GM23338 (cell line): ENCODE measurements around the gene SLC10A6. TPM values are rescaled to one million over a fixed set of nuclear protein-coding genes. Genes with fewer than 3 reads are reported as not detected.

Experiments
- ATAC-seq: fragments of 200-7000 bp; cut with Tn5 transposase; 3 replicates; pipeline ENCODE4 v1.9.1; 2020
- DNase-seq: peaks from one replicate; pipeline ENCODE4 v3.0.0-alpha.2; 2015; ENCODE audit warnings: low spot score
- H2AFZ ChIP-seq: fragments of 200-600 bp; sonication (generic); 2 replicates; pipeline ENCODE4 v1.8.0; 2016; ENCODE audit warnings: antibody characterized with exemption, mild to moderate bottlenecking, moderate library complexity
- H3F3A ChIP-seq: fragments of 200-600 bp; sonication (generic); replicated peaks from 2 replicates; pipeline ENCODE4 v1.8.0; 2017; ENCODE audit warnings: antibody characterized with exemption, mixed run types, low read depth
- H3K27ac ChIP-seq: fragments of 200-600 bp; sonication (generic); 2 replicates; pipeline ENCODE4 v1.6.1; 2016; ENCODE audit warnings: low read depth
- H3K27me3 ChIP-seq: fragments of 200-600 bp; sonication (generic); 2 replicates; pipeline ENCODE4 v1.8.0; 2016; ENCODE audit warnings: mild to moderate bottlenecking, mixed run types, moderate library complexity; ENCODE audit not compliant: insufficient read depth
- H3K36me3 ChIP-seq: fragments of 200-600 bp; sonication (generic); 2 replicates; pipeline ENCODE4 v1.8.0; 2016; ENCODE audit warnings: mild to moderate bottlenecking; ENCODE audit not compliant: insufficient read depth
- H3K4me1 ChIP-seq: fragments of 200-600 bp; sonication (generic); 2 replicates; pipeline ENCODE4 v1.8.0; 2016; ENCODE audit warnings: mild to moderate bottlenecking, moderate library complexity; ENCODE audit not compliant: insufficient read depth
- H3K4me2 ChIP-seq: fragments of 200-600 bp; sonication (generic); 2 replicates; pipeline ENCODE4 v1.7.1; 2017; ENCODE audit warnings: mixed run types
- H3K4me3 ChIP-seq: fragments of 200-600 bp; sonication (generic); 2 replicates; pipeline ENCODE4 v1.6.1; 2016; ENCODE audit warnings: mixed run types
- H3K79me2 ChIP-seq: fragments of 200-600 bp; sonication (generic); replicated peaks from 2 replicates; pipeline ENCODE4 v1.8.0; 2017; ENCODE audit warnings: mild to moderate bottlenecking; ENCODE audit not compliant: insufficient read depth
- H3K9me2 ChIP-seq: fragments of 200-600 bp; sonication (generic); 2 replicates; pipeline ENCODE4 v1.8.0; 2017; ENCODE audit not compliant: insufficient read depth
- H4K20me1 ChIP-seq: fragments of 200-600 bp; sonication (generic); replicated peaks from 2 replicates; pipeline ENCODE4 v1.8.0; 2017; ENCODE audit warnings: mild to moderate bottlenecking; ENCODE audit not compliant: insufficient read depth
- H3K27ac Mint-ChIP-seq: 2 replicates; pipeline ENCODE4 v1.8.0; 2020; ENCODE audit warnings: inconsistent platforms, mild to moderate bottlenecking, moderate library complexity, mixed read lengths
- H3K27me3 Mint-ChIP-seq: 3 replicates; pipeline ENCODE4 v1.8.0; 2022; ENCODE audit warnings: low read depth, mild to moderate bottlenecking, moderate library complexity, mixed read lengths, inconsistent platforms; ENCODE audit not compliant: insufficient read depth, poor library complexity
- H3K36me3 Mint-ChIP-seq: 3 replicates; pipeline ENCODE4 v1.8.0; 2021; ENCODE audit warnings: low read depth, mild to moderate bottlenecking, inconsistent platforms, moderate library complexity, mixed read lengths
- H3K4me1 Mint-ChIP-seq: 3 replicates; pipeline ENCODE4 v1.8.0; 2020; ENCODE audit warnings: mild to moderate bottlenecking, inconsistent platforms, mixed read lengths
- H3K4me3 Mint-ChIP-seq: 3 replicates; pipeline ENCODE4 v1.8.0; 2021; ENCODE audit warnings: moderate library complexity, mild to moderate bottlenecking, inconsistent platforms, mixed read lengths
- H3K9me3 Mint-ChIP-seq: 3 replicates; pipeline ENCODE4 v1.8.0; 2020; ENCODE audit warnings: moderate library complexity, mild to moderate bottlenecking, inconsistent platforms, mixed read lengths
- CREB1 ChIP-seq: fragments of 250-450 bp; sonication (Bioruptor Pico); IDR thresholded peaks from 2 replicates; pipeline ENCODE4 v1.5.0; 2020; ENCODE audit warnings: low read depth, mild to moderate bottlenecking, moderate library complexity
- EZH2 ChIP-seq: fragments of 200-600 bp; sonication (generic); IDR thresholded peaks from one replicate; pipeline ENCODE4 v1.8.0; 2017; ENCODE audit warnings: antibody characterized with exemption, mild to moderate bottlenecking, low read depth; ENCODE audit not compliant: unreplicated experiment
- EZH2phosphoT487 ChIP-seq: fragments of 200-600 bp; sonication (generic); IDR thresholded peaks from one replicate; pipeline ENCODE4 v1.8.1; 2018; ENCODE audit warnings: antibody characterized with exemption; ENCODE audit not compliant: unreplicated experiment
- NANOG ChIP-seq: IDR thresholded peaks from 2 replicates; pipeline ENCODE4 v1.6.1; 2016; ENCODE audit warnings: antibody characterized with exemption, borderline replicate concordance
- POLR2AphosphoS5 ChIP-seq: IDR thresholded peaks from 2 replicates; pipeline ENCODE4 v1.6.1; 2016; ENCODE audit warnings: antibody characterized with exemption, low read depth
- STAT1 ChIP-seq: IDR thresholded peaks from one replicate; pipeline ENCODE4 v1.6.1; 2016; ENCODE audit warnings: antibody characterized with exemption; ENCODE audit not compliant: unreplicated experiment
- ZNF114 ChIP-seq: fragments of 250-450 bp; sonication (Bioruptor Pico); IDR thresholded peaks from 2 replicates; pipeline ENCODE4 v1.5.0; 2020; ENCODE audit warnings: mild to moderate bottlenecking, moderate library complexity
- ZNF331 ChIP-seq: fragments of 250-450 bp; sonication (Bioruptor Pico); IDR thresholded peaks from 2 replicates; pipeline ENCODE4 v1.5.0; 2020; ENCODE audit warnings: low read depth, mild to moderate bottlenecking, moderate library complexity
- ZNF462 ChIP-seq: fragments of 250-450 bp; sonication (Bioruptor Pico); IDR thresholded peaks from 2 replicates; pipeline ENCODE4 v1.5.0; 2020; ENCODE audit warnings: mild to moderate bottlenecking, moderate library complexity
- polyA plus RNA-seq: library from polyadenylated mRNA; unstranded; fragments of >200 nt; fragmentation: Nextera tagmentation; extraction: Ambion mirVana; gene quantifications from 2 replicates; pipeline ENCODE4 v1.2.1, GENCODE V29; 2016
- total RNA-seq: library from RNA; depleted of rRNA; stranded (reverse); fragments of >200 nt; shearing (Covaris generic); gene quantifications from 2 replicates; pipeline ENCODE4 v1.2.3, GENCODE V29; 2014
- TF ChIP-seq, protein P1 (sequence below), 2 experiments: fragments of 200-600 bp in 1 of 2; sonication (generic) in 1 of 2; conservative IDR thresholded peaks; 2 replicates each; pipeline versions ENCODE4 v1.5.1 to v1.6.1; 2016 to 2017; ENCODE audit warnings: antibody characterized with exemption in 2 of 2, low read depth in 2 of 2, mild to moderate bottlenecking in 2 of 2, moderate library complexity in 1 of 2
- TF ChIP-seq, protein P2 (sequence below): IDR thresholded peaks from 2 replicates; pipeline ENCODE4 v1.6.1; 2016; ENCODE audit warnings: antibody characterized with exemption

Gene SLC10A6
- total and polyA plus RNA-seq, 2 experiments from 2014 or later: not detected

- no peak overlapping the region for H3K27ac ChIP-seq
- no peak overlapping the region for H3K4me3 ChIP-seq
- Mint-ChIP-seq H3K27me3 (peaks cover 6% of the 10 kb centered on the region), H3K4me1 (peaks cover 3% of the 10 kb centered on the region; the same call in 2 of the 3 replicates), H3K9me3 (no peaks in the 10 kb centered on the region), H3K27ac (no peak overlapping the region), H3K4me3 (no peak overlapping the region), H3K36me3 (no peaks in the 10 kb centered on the region)
- TF ChIP-seq, protein P1, sequence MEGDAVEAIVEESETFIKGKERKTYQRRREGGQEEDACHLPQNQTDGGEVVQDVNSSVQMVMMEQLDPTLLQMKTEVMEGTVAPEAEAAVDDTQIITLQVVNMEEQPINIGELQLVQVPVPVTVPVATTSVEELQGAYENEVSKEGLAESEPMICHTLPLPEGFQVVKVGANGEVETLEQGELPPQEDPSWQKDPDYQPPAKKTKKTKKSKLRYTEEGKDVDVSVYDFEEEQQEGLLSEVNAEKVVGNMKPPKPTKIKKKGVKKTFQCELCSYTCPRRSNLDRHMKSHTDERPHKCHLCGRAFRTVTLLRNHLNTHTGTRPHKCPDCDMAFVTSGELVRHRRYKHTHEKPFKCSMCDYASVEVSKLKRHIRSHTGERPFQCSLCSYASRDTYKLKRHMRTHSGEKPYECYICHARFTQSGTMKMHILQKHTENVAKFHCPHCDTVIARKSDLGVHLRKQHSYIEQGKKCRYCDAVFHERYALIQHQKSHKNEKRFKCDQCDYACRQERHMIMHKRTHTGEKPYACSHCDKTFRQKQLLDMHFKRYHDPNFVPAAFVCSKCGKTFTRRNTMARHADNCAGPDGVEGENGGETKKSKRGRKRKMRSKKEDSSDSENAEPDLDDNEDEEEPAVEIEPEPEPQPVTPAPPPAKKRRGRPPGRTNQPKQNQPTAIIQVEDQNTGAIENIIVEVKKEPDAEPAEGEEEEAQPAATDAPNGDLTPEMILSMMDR (conservative IDR thresholded peaks at IDR 0.05; ENCODE audit: low read depth in 2 of 2): no peak
- no peak for TF ChIP-seq NANOG
- TF ChIP-seq ZNF462 (CRISPR knock-in tag): no peak
- TF ChIP-seq EZH2phosphoT487: no peak
- TF ChIP-seq EZH2: no peak
- no peak for TF ChIP-seq STAT1
- no peak for TF ChIP-seq ZNF114 (CRISPR knock-in tag)
- TF ChIP-seq, protein P2, sequence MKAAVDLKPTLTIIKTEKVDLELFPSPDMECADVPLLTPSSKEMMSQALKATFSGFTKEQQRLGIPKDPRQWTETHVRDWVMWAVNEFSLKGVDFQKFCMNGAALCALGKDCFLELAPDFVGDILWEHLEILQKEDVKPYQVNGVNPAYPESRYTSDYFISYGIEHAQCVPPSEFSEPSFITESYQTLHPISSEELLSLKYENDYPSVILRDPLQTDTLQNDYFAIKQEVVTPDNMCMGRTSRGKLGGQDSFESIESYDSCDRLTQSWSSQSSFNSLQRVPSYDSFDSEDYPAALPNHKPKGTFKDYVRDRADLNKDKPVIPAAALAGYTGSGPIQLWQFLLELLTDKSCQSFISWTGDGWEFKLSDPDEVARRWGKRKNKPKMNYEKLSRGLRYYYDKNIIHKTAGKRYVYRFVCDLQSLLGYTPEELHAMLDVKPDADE: no peak
- no peak for TF ChIP-seq ZNF331
- TF ChIP-seq POLR2AphosphoS5: no peak
- TF ChIP-seq CREB1 (CRISPR knock-in tag): no peak
- DNase-seq (no peak), ATAC-seq (no peak)
- no peaks in the 10 kb centered on the region for H4K20me1 ChIP-seq
- H3K9me2 ChIP-seq: no peaks in the 10 kb centered on the region
- no peaks in the 10 kb centered on the region for H3K27me3 ChIP-seq
- H2AFZ ChIP-seq: peak overlapping the region; percentile 24; the same call in 1 of the 2 replicates
- H3F3A ChIP-seq: no peaks in the 10 kb centered on the region
- no peaks in the 10 kb centered on the region for H3K4me1 ChIP-seq
- H3K79me2 ChIP-seq: no peaks in the 10 kb centered on the region
- no peaks in the 10 kb centered on the region for H3K36me3 ChIP-seq
- H3K4me2 ChIP-seq: no peak overlapping the region
These were observed 14.3 kb downstream of the SLC10A6 start for GRCh38 chr4:86834901-86835300.
